ENCODE measurements around the gene KLHL15.

The KLHL15 gene

GRCh38 chrX:24017674-24018073 lies 9.3 kb downstream of the KLHL15 start:
- DNase-seq (ENCODE audit: low read depth), result no peak
- no peak overlapping the region for H3K4me3 ChIP-seq (ENCODE audit: control insufficient read depth, low read depth, low read length)
- TF ChIP-seq, protein P1, sequence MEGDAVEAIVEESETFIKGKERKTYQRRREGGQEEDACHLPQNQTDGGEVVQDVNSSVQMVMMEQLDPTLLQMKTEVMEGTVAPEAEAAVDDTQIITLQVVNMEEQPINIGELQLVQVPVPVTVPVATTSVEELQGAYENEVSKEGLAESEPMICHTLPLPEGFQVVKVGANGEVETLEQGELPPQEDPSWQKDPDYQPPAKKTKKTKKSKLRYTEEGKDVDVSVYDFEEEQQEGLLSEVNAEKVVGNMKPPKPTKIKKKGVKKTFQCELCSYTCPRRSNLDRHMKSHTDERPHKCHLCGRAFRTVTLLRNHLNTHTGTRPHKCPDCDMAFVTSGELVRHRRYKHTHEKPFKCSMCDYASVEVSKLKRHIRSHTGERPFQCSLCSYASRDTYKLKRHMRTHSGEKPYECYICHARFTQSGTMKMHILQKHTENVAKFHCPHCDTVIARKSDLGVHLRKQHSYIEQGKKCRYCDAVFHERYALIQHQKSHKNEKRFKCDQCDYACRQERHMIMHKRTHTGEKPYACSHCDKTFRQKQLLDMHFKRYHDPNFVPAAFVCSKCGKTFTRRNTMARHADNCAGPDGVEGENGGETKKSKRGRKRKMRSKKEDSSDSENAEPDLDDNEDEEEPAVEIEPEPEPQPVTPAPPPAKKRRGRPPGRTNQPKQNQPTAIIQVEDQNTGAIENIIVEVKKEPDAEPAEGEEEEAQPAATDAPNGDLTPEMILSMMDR (IDR thresholded peaks at IDR 0.05; ENCODE audit: control insufficient read depth, insufficient read depth, low read depth, low read length, missing control alignments), result no peak

DNA sequence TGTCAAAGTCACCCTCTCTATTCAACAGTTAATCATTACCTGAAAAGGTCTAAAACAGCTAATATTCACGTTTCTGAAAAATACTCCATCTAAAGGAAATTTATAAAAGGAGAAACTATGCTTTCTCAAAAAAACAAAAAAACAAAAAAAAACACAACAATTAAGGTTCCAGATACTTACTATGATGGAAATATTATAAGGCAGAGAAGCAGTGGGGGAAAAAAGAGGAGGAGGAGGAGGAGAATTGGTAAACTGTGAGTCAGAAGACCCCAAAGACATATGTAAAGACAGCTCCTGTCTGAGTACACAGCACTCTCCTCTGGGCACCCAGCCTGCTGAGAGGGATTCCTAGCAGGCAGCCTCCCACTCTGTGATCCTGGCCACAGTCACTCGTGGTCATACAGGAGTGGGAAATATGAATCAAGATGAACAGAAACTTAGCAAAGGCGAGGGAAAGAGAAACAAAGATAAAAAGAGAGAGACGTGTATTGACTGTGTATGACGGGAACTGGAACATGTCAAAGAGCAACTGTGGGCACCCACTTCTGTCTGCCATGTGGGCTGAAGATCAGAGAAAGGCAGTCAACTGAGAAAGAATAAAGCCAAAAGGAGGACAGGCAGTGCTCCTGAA lies 12.5 kb downstream of the KLHL15 start:
- no peak overlapping the region for H3K4me3 ChIP-seq (ENCODE audit: control insufficient read depth, low read depth, low read length)
- DNase-seq (ENCODE audit: low read depth), result no peak
- TF ChIP-seq, protein P1 (IDR thresholded peaks at IDR 0.05; ENCODE audit: control insufficient read depth, insufficient read depth, low read depth, low read length, missing control alignments), result no peak

GRCh38 chrX:24012266-24012665 lies 14.7 kb downstream of the KLHL15 start:
- DNase-seq (ENCODE audit: low read depth), result no peak
- no peak overlapping the region for H3K4me3 ChIP-seq (ENCODE audit: control insufficient read depth, low read depth, low read length)
- TF ChIP-seq, protein P1 (IDR thresholded peaks at IDR 0.05; ENCODE audit: control insufficient read depth, insufficient read depth, low read depth, low read length, missing control alignments), result no peak

GRCh38 chrX:24005867-24006266 lies 21.1 kb downstream of the KLHL15 start:
- TF ChIP-seq, protein P1 (IDR thresholded peaks at IDR 0.05; ENCODE audit: control insufficient read depth, insufficient read depth, low read depth, low read length, missing control alignments), result no peak
- no peak overlapping the region for H3K4me3 ChIP-seq (ENCODE audit: control insufficient read depth, low read depth, low read length)

DNA sequence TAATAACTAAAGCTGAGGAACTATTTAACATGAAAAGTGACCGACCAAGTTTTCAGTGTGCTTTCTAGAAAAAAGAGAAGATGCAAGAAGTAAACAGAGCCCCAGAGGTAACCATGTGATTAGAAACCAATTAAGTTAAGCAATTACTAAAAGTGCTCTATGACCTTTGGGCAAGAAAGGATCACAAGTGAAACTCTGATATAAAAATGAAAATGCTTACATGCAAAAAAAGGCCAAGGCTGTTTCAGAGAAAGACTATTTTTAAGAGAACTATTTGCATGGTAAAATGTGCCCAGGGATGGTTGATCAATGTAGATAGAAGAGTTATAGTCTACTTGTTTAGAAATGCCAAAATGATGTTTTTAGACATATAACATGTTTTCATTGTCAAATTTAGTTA lies 22.0 kb downstream of the KLHL15 start:
- DNase-seq (ENCODE audit: low read depth), result no peak
- TF ChIP-seq, protein P1 (IDR thresholded peaks at IDR 0.05; ENCODE audit: control insufficient read depth, insufficient read depth, low read depth, low read length, missing control alignments), result no peak
- no peak overlapping the region for H3K4me3 ChIP-seq (ENCODE audit: control insufficient read depth, low read depth, low read length)

More at GRCh38 chrX:24005867-24006266, 21.1 kb downstream of the KLHL15 start:
- no peak for DNase-seq (ENCODE audit: low read depth)

DNA sequence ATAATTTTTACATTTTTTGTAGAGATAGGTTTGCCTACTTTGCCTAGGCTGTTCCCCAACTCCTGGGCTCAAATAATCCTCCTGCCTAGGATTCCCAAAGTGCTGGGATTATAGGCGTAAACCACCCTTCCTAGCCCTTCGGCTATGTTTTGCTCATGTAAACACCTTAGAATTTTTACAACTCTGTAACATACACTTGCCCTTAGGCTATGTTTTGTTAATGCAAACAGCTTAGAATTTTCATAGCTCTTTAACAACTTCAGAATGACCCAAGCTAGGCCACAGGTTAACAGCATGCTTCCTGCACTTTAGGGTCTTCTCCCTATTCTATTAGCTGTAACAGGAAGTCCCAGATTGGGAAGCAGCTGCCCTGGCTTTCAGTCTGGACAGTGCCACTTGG lies 24.2 kb downstream of the KLHL15 start:
- no peak for DNase-seq (ENCODE audit: low read depth)
- TF ChIP-seq, protein P1 (IDR thresholded peaks at IDR 0.05; ENCODE audit: control insufficient read depth, insufficient read depth, low read depth, low read length, missing control alignments), result no peak
- H3K4me3 ChIP-seq (ENCODE audit: control insufficient read depth, low read depth, low read length), result no peak overlapping the region

All from AG09309 (cell line).